HG03378 (cell line): Measurements from ENCODE around the gene PCDHB9.
"Not testable (repeated sequence)": the region's sequence is repeated elsewhere in the genome, so short reads cannot be mapped to it uniquely, and the experiment has no call there.

Experiments used
- ATAC-seq: cut with Tn5 transposase; IDR thresholded peaks from one replicate; pipeline ENCODE4 v1.9.1; 2021; ENCODE audit warnings: mild to moderate bottlenecking, moderate library complexity; ENCODE audit not compliant: unreplicated experiment

Gene PCDHB9

GRCh38 chr5:141234109-141234667 lies 47.2 kb downstream of the PCDHB9 start:
- no peak for ATAC-seq

- ATAC-seq: not testable (repeated sequence)
Measured at GRCh38 chr5:141235922-141236321, 49.0 kb downstream of the PCDHB9 start.

GRCh38 chr5:141236516-141237313 lies 49.8 kb downstream of the PCDHB9 start:
- no peak for ATAC-seq
